HAP-1 (cell line): ENCODE measurements around the gene FBXL2.

ENCODE experiments used
- DNase-seq, 2 experiments: peaks; one replicate each; pipeline ENCODE4 v3.0.0-alpha.2; 2016 to 2020; ENCODE audit warnings: low spot score in 2 of 2
- H3K27me3 ChIP-seq: fragments of 250-450 bp; sonication (Bioruptor Pico); 2 replicates; pipeline ENCODE4 v1.5.1; 2020; ENCODE audit warnings: low read depth, mild to moderate bottlenecking, moderate library complexity
- H3K36me3 ChIP-seq: fragments of 250-450 bp; sonication (Bioruptor Pico); replicated peaks from 2 replicates; pipeline ENCODE4 v1.5.1; 2020; ENCODE audit warnings: mild to moderate bottlenecking
- H3K4me1 ChIP-seq: fragments of 250-450 bp; sonication (Bioruptor Pico); 2 replicates; pipeline ENCODE4 v1.5.1; 2020; ENCODE audit warnings: mild to moderate bottlenecking
- H3K4me3 ChIP-seq: fragments of 250-450 bp; sonication (Bioruptor Pico); 2 replicates; pipeline ENCODE4 v1.5.1; 2020; ENCODE audit warnings: mild to moderate bottlenecking, moderate library complexity
- H3K9me3 ChIP-seq: fragments of 250-450 bp; sonication (Bioruptor Pico); 2 replicates; pipeline ENCODE4 v1.5.1; 2020; ENCODE audit warnings: mild to moderate bottlenecking, moderate library complexity
- in situ Hi-C: fragments of 300-500 bp; cut with MboI; formaldehyde crosslinking; loops from 3 replicates; pipeline ENCODE4 v1.14.3; 2020; ENCODE audit warnings: low sequenced_read_pairs, inconsistent platforms, mixed read lengths

Gene FBXL2

DNA sequence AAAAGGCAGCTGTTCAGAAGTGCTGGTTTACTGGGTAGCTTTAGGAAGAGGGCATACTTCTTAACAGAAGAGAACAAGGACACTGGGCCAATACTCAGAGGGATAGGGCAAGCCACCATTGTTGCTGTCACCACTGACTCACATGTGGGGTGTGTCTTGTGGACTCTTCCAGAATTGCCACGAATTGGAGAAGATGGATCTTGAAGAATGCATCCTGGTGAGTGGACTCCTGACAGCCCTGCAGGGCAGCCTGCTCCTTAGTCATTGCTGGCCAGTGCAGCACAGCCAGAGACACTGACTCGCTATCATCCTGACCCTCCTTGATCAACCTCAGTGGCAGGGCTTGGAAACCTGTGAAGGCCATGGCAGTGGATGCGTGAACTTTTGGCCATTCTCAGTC is 100.7 kb downstream of the FBXL2 start:
- DNase-seq = no peak
- H3K36me3 ChIP-seq = peaks cover 27% of the 10 kb centered on the region
- H3K4me3 ChIP-seq = no peak overlapping the region
- no peaks in the 10 kb centered on the region for H3K4me1 ChIP-seq
- H3K9me3 ChIP-seq = no peaks in the 10 kb centered on the region
- in situ Hi-C loops = no loop called here
- no peaks in the 10 kb centered on the region for H3K27me3 ChIP-seq

DNA sequence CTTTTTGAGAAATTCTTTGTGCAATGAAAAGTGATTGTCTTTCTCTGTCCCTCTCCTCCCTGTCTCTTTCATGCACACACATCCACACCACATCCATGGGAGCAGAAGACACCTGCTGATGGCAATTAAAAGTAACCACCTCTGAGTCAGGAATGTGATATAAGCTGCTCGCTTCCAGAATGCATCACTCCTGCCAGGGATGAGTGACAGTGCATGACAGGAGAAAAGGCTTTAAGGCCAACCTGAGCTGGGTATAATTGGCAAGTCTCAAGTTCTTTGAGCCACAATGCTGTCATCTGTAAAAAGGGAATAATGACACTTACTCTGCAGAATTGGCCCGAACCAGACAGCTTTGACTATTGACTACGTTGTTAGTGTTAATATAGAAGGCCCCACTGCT is 103.4 kb downstream of the FBXL2 start:
- H3K4me1 ChIP-seq = no peaks in the 10 kb centered on the region; the same call in 1 of the 2 replicates
- in situ Hi-C loops = no loop called here

DNA sequence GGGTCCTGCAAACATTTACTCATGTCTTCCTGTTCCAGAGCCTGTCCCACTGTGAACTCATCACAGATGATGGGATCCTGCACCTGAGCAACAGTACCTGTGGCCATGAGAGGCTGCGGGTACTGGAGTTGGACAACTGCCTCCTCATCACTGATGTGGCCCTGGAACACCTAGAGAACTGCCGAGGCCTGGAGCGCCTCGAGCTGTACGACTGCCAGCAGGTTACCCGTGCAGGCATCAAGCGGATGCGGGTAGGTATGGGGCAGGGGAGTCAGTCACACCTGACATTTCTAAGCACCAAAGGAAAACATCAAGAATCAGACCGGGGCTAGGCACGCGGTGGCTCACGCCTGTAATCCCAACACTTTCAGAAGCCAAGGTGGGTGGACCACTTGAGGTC is 106.7 kb downstream of the FBXL2 start:
- H3K9me3 ChIP-seq = no peaks in the 10 kb centered on the region
- H3K27me3 ChIP-seq = no peaks in the 10 kb centered on the region
- DNase-seq = no peak
- H3K4me3 ChIP-seq = no peak overlapping the region
- peaks cover 9% of the 10 kb centered on the region for H3K4me1 ChIP-seq
- in situ Hi-C loops = no loop called here
- peaks cover 53% of the 10 kb centered on the region for H3K36me3 ChIP-seq

More for the DNA sequence above, 103.4 kb downstream of the FBXL2 start:
- Histone ChIP-seq H3K36me3 (peaks cover 32% of the 10 kb centered on the region), H3K27me3 (no peaks in the 10 kb centered on the region), H3K9me3 (no peaks in the 10 kb centered on the region), H3K4me3 (no peak overlapping the region)
- no peak for DNase-seq

- Histone ChIP-seq H3K4me1 (peaks cover 11% of the 10 kb centered on the region), H3K36me3 (peaks cover 65% of the 10 kb centered on the region), H3K27me3 (no peaks in the 10 kb centered on the region), H3K4me3 (no peak overlapping the region), H3K9me3 (no peaks in the 10 kb centered on the region)
- in situ Hi-C loops = no loop called here
- no peak for DNase-seq
Measured at GRCh38 chr3:33385423-33385822, 108.2 kb downstream of the FBXL2 start.

DNA sequence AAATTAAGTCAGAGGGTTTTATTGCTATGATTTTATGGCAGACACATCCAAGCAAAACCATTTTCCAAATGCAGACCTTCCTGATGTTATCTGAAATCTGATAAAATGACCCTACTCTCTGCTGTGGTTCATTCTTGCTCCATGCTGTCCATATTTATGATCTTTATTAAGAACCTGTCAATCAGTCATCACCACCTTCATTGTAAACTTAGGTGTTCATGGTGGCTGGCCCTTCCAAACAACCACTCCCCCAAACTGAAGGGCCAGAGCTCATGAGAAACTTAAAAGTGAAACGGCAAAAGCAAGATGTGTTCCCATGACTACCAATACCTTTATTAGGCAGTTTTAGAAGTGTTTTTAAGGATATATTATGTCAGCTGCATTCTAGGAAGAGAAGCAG is 109.4 kb downstream of the FBXL2 start:
- H3K9me3 ChIP-seq = no peaks in the 10 kb centered on the region
- in situ Hi-C loops = no loop called here
- no peak for DNase-seq
- no peak overlapping the region for H3K4me3 ChIP-seq
- H3K27me3 ChIP-seq = no peaks in the 10 kb centered on the region
- H3K4me1 ChIP-seq = peaks cover 11% of the 10 kb centered on the region
- H3K36me3 ChIP-seq = peaks cover 75% of the 10 kb centered on the region

DNA sequence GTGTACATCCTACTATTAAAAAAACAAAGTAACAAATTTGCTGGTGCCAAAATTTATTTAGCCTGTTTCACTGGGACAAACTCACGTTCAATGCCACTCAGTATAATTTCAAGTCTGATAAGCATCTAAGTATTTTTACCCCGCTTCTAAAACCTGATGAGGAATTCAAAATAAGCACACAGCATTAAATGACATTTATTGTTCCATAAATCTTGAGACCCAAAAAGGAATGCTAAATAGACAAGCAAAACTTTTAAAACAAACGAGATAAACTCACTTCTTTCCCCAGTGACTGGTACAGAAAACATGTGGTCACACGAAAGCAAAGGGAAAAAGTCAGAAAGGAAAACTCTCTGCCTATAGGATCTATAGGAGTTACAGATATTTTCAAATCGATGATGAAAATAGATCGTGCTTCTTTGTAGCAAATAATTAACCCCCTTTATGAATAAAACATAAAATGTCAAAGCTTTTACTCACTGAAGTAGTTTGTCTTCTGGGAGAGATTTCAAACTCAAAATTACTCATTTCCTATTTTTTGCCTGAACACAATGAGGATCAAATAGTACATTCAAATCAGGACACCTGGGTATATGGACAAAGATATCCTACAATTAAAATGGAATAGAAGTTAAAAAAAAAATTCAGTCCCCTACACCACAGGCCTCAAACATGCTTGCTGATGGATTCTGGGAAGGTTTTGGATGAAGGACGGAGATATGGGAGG is 111.3 kb downstream of the FBXL2 start:
- Histone ChIP-seq H3K27me3 (no peaks in the 10 kb centered on the region), H3K4me1 (peaks cover 11% of the 10 kb centered on the region), H3K9me3 (no peaks in the 10 kb centered on the region), H3K4me3 (no peak overlapping the region), H3K36me3 (peaks cover 87% of the 10 kb centered on the region)
- in situ Hi-C loops = no loop called here
- no peak for DNase-seq

DNA sequence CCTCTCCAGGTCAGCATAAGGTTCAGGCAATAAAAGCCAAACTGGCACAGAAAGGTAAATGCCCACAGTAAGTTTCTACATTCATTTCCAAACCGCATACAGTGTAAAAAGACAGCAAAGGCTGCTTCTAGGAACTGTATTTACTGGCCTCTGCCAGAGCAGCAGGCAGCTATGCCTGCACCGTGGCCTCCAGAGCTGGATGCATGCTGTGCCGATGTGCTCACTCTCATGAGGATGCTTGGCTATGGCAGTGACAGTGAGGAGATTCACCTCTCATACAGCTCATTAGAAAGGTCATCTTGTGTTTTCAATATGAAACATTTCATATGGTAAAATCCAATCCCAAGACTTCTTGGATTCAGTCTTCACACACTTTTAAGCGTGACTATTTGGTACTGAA is 112.7 kb downstream of the FBXL2 start:
- Histone ChIP-seq H3K27me3 (no peaks in the 10 kb centered on the region), H3K9me3 (no peaks in the 10 kb centered on the region), H3K4me1 (peaks cover 11% of the 10 kb centered on the region), H3K4me3 (no peak overlapping the region), H3K36me3 (peaks cover 84% of the 10 kb centered on the region)
- DNase-seq = no peak
- in situ Hi-C loops = no loop called here

GRCh38 chr3:33391255-33391995 is 114.2 kb downstream of the FBXL2 start:
- no peak for DNase-seq
- H3K4me3 ChIP-seq = no peak overlapping the region
- H3K9me3 ChIP-seq = no peaks in the 10 kb centered on the region
- in situ Hi-C loops = no loop called here
- peaks cover 11% of the 10 kb centered on the region for H3K4me1 ChIP-seq
- H3K27me3 ChIP-seq = no peaks in the 10 kb centered on the region
- peaks cover 79% of the 10 kb centered on the region for H3K36me3 ChIP-seq

DNA sequence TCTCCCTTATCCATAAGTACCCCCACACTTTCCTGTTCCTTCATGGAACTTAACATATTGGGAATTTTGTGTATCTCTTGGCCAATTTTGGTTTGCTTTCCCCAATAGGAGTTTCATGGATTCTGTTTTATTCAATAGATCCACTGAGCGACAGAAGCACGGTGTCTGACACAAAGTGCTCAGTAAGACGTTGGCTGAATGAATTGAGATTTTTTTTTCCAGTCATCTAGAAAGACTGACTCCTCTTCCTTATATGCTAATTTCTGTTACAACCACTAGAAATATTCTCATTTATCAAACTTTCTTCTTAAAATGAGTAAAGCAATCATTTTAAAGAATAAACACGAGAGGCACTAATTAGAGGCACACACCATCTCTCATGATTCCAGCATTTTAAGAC is 114.9 kb downstream of the FBXL2 start:
- in situ Hi-C loops = no loop called here
- H3K36me3 ChIP-seq = peaks cover 79% of the 10 kb centered on the region
- H3K9me3 ChIP-seq = no peaks in the 10 kb centered on the region
- DNase-seq = no peak
- H3K4me3 ChIP-seq = no peak overlapping the region
- H3K4me1 ChIP-seq = peaks cover 11% of the 10 kb centered on the region
- no peaks in the 10 kb centered on the region for H3K27me3 ChIP-seq

DNA sequence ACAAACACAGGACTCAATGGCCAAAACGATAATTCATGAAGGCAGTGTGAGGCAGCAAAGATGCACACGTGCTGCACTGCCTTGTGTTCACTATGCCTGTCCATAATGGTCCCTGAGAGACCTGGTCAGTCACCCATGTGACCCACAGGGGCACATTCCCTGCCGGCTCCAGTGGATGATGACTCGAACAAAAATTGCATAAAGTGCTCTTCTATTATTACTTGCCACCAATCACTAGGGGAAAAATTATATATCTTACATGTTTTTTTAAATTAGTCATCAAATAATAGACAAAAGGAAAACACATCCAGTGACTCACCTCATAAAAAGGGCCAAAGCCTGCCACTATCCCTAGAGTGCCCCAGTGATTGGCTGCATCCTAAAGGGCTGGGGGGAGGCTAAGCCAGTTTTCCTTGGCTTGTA is 115.5 kb downstream of the FBXL2 start:
- DNase-seq = no peak
- in situ Hi-C loops = no loop called here
- H3K36me3 ChIP-seq = peaks cover 79% of the 10 kb centered on the region
- no peak overlapping the region for H3K4me3 ChIP-seq
- H3K4me1 ChIP-seq = peaks cover 11% of the 10 kb centered on the region
- H3K9me3 ChIP-seq = no peaks in the 10 kb centered on the region
- H3K27me3 ChIP-seq = no peaks in the 10 kb centered on the region

DNA sequence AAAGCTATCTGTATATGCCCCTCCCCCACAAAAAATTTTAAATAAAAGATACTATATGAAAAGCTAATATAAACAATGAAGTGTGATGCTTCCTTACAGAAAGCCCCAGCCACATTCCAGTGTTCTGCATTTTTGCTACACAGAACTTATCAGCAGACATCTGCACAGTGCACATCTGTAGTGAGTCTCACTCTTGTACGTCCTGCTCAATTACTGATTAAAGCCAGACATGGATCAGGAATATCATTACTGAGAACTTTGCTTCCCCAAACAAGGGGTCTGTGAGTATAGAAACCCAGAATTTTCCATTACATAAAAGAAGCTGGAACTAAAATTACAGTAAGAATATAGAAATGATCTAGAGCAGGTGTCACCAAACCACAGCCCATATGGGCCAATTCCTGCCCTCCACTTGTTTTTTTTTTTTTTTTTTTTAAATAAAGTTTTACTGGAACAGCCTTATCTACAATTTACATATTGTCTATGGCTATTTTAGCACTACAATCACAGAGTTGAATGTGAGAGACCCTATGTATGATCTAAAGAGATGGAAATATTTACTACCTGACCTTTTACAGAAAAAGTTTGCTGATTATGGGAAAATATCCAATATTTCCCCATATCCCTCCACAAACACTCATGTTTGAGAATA is 117.3 kb downstream of the FBXL2 start:
- H3K27me3 ChIP-seq = no peaks in the 10 kb centered on the region
- no peak for DNase-seq
- no peaks in the 10 kb centered on the region for H3K9me3 ChIP-seq
- no peak overlapping the region for H3K4me3 ChIP-seq
- peaks cover 84% of the 10 kb centered on the region for H3K36me3 ChIP-seq
- no peaks in the 10 kb centered on the region for H3K4me1 ChIP-seq
- in situ Hi-C loops = no loop called here

DNA sequence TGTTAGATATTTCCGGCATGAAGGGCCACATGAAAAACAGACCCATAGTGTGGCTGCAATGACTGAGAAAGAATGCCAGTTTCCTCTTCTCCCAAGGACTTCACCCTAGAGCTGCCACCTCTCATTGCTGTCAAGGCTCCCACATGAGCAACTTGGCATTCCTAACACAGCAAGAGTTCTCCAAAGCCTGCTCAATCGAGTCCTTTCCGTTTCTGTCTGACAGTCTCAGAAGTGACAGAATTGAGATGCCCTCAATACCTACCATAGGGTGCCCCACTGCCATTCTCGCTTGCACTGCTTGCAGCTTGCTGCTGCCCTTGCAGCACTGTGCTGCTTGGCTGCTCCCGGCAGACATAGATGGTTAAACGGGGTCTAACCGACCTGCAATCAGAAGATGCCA is 118.7 kb downstream of the FBXL2 start:
- no peak for DNase-seq
- H3K4me3 ChIP-seq = no peak overlapping the region
- in situ Hi-C loops = no loop called here

DNA sequence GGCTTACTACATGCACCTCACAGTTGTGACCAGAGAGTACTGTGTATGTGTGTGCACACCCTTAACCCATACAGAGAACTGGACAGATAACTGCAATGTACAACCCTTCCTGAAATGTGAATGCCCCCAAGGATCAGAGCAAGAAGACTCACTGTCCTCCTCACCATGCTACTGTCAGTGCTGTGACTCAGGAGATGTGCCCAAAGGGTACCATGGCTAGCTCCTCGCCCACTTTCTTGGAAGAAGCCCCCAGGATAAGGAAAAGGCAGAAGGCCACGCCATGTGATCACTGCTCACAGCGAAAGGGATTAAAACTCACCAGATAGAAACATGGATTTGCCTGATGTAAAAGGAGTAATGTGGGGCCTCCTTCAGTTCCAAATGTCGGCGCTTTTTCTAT is 121.2 kb downstream of the FBXL2 start:
- Histone ChIP-seq H3K36me3 (peaks cover 85% of the 10 kb centered on the region), H3K9me3 (no peaks in the 10 kb centered on the region), H3K4me1 (no peaks in the 10 kb centered on the region), H3K4me3 (no peak overlapping the region), H3K27me3 (no peaks in the 10 kb centered on the region)
- in situ Hi-C loops = no loop called here
- no peak for DNase-seq

More for the DNA sequence above, 118.7 kb downstream of the FBXL2 start:
- no peaks in the 10 kb centered on the region for H3K9me3 ChIP-seq
- no peaks in the 10 kb centered on the region for H3K27me3 ChIP-seq
- peaks cover 86% of the 10 kb centered on the region for H3K36me3 ChIP-seq
- H3K4me1 ChIP-seq = no peaks in the 10 kb centered on the region

GRCh38 chr3:33401781-33402180 is 124.5 kb downstream of the FBXL2 start:
- Histone ChIP-seq H3K4me3 (no peak overlapping the region), H3K9me3 (no peaks in the 10 kb centered on the region), H3K36me3 (peaks cover 81% of the 10 kb centered on the region), H3K27me3 (no peaks in the 10 kb centered on the region), H3K4me1 (no peaks in the 10 kb centered on the region)
- no peak for DNase-seq
- in situ Hi-C loops = no loop called here
